Measurements from ENCODE around the gene C1orf116. TPM values are rescaled to one million over a fixed set of nuclear protein-coding genes. Genes with fewer than 3 reads are reported as not detected.

C1orf116 gene
- total RNA-seq, 1 donor from 2014 or later: not detected

DNA sequence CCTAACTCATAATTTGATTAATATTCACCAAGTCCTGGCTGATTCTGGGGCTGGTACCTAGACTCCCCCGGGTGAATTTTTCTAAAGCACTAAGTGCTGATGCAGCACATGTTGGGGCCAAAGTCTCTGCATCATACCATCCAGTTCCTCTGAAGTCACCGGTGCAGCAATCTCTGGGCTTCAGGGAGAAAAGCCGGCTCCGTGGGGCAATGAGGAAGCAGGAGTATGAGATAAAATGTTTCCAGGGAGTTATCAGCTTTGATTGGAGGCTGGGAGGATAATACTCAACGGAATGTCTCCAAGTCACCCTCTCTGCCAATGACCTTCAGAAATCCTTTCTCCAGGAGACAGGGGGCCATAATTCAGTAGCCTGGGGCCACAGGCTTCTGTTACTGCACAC is 63.5 kb downstream of the C1orf116 start:
- Histone ChIP-seq H3K27me3 (ENCODE audit: control insufficient read depth in 3 of 3, insufficient read depth in 3 of 3, low read length in 3 of 3) (peaks cover 0 to 6% (median 5%) of the 10 kb centered on the region in 3 donors), H3K9me3 (ENCODE audit: control insufficient read depth in 3 of 3, low read length in 3 of 3) (no peaks in the 10 kb centered on the region), H3K36me3 (ENCODE audit: control insufficient read depth in 3 of 3, insufficient read depth in 3 of 3, low read length in 3 of 3) (no peaks in the 10 kb centered on the region), H3K9ac (ENCODE audit: low read depth in 1 of 3, low read length in 3 of 3) (no peak overlapping the region), H3K4me3 (ENCODE audit: low read length in 3 of 3) (no peak overlapping the region), H3K4me1 (ENCODE audit: control insufficient read depth in 3 of 3, insufficient read depth in 3 of 3, low read length in 3 of 3) (no peaks in the 10 kb centered on the region), H3K27ac (ENCODE audit: low read depth, low read length) (no peak overlapping the region)

Other genes starting within 250 kb of the C1orf116 start
- gene IL20, start 167.1 kb downstream of the C1orf116 start, total RNA-seq: not detected
- not detected for gene IL24, start 135.3 kb downstream of the C1orf116 start, total RNA-seq
- gene FCMR, start 110.8 kb downstream of the C1orf116 start, total RNA-seq: 0.52 TPM
- under 0.01 TPM for gene PIGR, start 86.3 kb downstream of the C1orf116 start, total RNA-seq
- gene FCAMR, start 62.3 kb downstream of the C1orf116 start, total RNA-seq: not detected
- gene YOD1, start 18.5 kb upstream of the C1orf116 start, total RNA-seq: 13.0 TPM
- gene PFKFB2, start 20.5 kb upstream of the C1orf116 start, total RNA-seq: 3.7 TPM
- gene C4BPB, start 56.1 kb upstream of the C1orf116 start, total RNA-seq: not detected
- gene C4BPA, start 71.5 kb upstream of the C1orf116 start, total RNA-seq: 0.52 TPM

Measured in skeletal muscle tissue (tissue), 4 donors.